WTC11 (cell line): ENCODE data around the gene KIF13A. TPM values are rescaled to one million over a fixed set of nuclear protein-coding genes. Genes with fewer than 3 reads are reported as not detected.
A peak's percentile ranks its signal among the peaks of the same experiment; 100 is the strongest.
"Not testable (repeated sequence)": the region's sequence is repeated elsewhere in the genome, so short reads cannot be mapped to it uniquely, and the experiment has no call there.

Experiments used
- ATAC-seq: fragments of 200-7000 bp; cut with Tn5 transposase; 2 replicates; pipeline ENCODE4 v1.10.0; 2021; ENCODE audit warnings: mild to moderate bottlenecking, moderate library complexity
- CTCF ChIA-PET: fragments of 300-600 bp; sonication (Branson Sonifier 250); formaldehyde crosslinking; loops from one replicate; lab custom pipeline; 2021; ENCODE audit warnings: antibody characterized with exemption; lab: Charles Lee
- POLR2A ChIA-PET: fragments of 350-600 bp; sonication (Branson Sonifier 250); formaldehyde crosslinking; loops from one replicate; lab custom pipeline; 2021; ENCODE audit warnings: antibody characterized with exemption; lab: Charles Lee
- DNase-seq: peaks from one replicate; pipeline ENCODE4 v3.0.0; 2021; ENCODE audit warnings: low spot score
- H3K27ac Mint-ChIP-seq: 2 replicates; pipeline ENCODE4 v1.8.0; 2021; ENCODE audit warnings: mixed read lengths
- H3K27me3 Mint-ChIP-seq: 2 replicates; pipeline ENCODE4 v1.8.0; 2021; ENCODE audit warnings: low read depth, mild to moderate bottlenecking, moderate library complexity, mixed read lengths
- H3K36me3 Mint-ChIP-seq: 2 replicates; pipeline ENCODE4 v1.8.0; 2021; ENCODE audit warnings: mixed read lengths
- H3K4me1 Mint-ChIP-seq: 2 replicates; pipeline ENCODE4 v1.8.0; 2022; ENCODE audit warnings: mixed read lengths
- H3K4me3 Mint-ChIP-seq: 2 replicates; pipeline ENCODE4 v1.8.0; 2021; ENCODE audit warnings: mild to moderate bottlenecking, moderate library complexity, mixed read lengths
- H3K9me3 Mint-ChIP-seq: 2 replicates; pipeline ENCODE4 v1.8.0; 2021; ENCODE audit warnings: mixed read lengths
- CREM ChIP-seq: sonication (generic); formaldehyde crosslinking; IDR thresholded peaks from 2 replicates; pipeline ENCODE4 v1.8.1; 2022; ENCODE audit warnings: mild to moderate bottlenecking, missing genetic modification reagents, moderate library complexity
- E2F5 ChIP-seq: sonication (generic); formaldehyde crosslinking; IDR thresholded peaks from 2 replicates; pipeline ENCODE4 v1.8.1; 2022; ENCODE audit warnings: mild to moderate bottlenecking, moderate library complexity, missing genetic modification reagents
- EMX1 ChIP-seq: fragments of 250-450 bp; sonication (Bioruptor Pico); IDR thresholded peaks from 2 replicates; pipeline ENCODE4 v1.8.0; 2021; ENCODE audit warnings: mild to moderate bottlenecking
- ESRRA ChIP-seq: sonication (generic); formaldehyde crosslinking; IDR thresholded peaks from 2 replicates; pipeline ENCODE4 v1.8.1; 2022; ENCODE audit warnings: mild to moderate bottlenecking, missing genetic modification reagents, borderline replicate concordance
- FOXK1 ChIP-seq: sonication (generic); formaldehyde crosslinking; IDR thresholded peaks from 2 replicates; pipeline ENCODE4 v1.8.0; 2022; ENCODE audit warnings: mild to moderate bottlenecking, moderate library complexity, missing genetic modification reagents
- JAZF1 ChIP-seq: fragments of 250-450 bp; sonication (Bioruptor Pico); IDR thresholded peaks from 2 replicates; pipeline ENCODE4 v1.9.0; 2021; ENCODE audit warnings: moderate library complexity, mild to moderate bottlenecking, inconsistent platforms
- MAX ChIP-seq: sonication (generic); formaldehyde crosslinking; IDR thresholded peaks from 2 replicates; pipeline ENCODE4 v1.8.0; 2022; ENCODE audit warnings: mild to moderate bottlenecking, missing genetic modification reagents
- MXD4 ChIP-seq: fragments of 250-450 bp; sonication (Bioruptor Pico); IDR thresholded peaks from 2 replicates; pipeline ENCODE4 v1.8.0; 2021; ENCODE audit warnings: mild to moderate bottlenecking, moderate library complexity, borderline replicate concordance
- NFATC4 ChIP-seq: fragments of 250-450 bp; sonication (Bioruptor Pico); IDR thresholded peaks from 2 replicates; pipeline ENCODE4 v1.9.0; 2021; ENCODE audit warnings: mild to moderate bottlenecking
- NR3C1 ChIP-seq: sonication (generic); formaldehyde crosslinking; conservative IDR thresholded peaks from 2 replicates; pipeline ENCODE4 v1.8.1; 2023; ENCODE audit warnings: low read depth, mild to moderate bottlenecking, missing genetic modification reagents
- PRRX2 ChIP-seq: fragments of 250-450 bp; sonication (Bioruptor Pico); IDR thresholded peaks from 2 replicates; pipeline ENCODE4 v1.8.0; 2021; ENCODE audit warnings: mild to moderate bottlenecking
- SMAD4 ChIP-seq: sonication (generic); formaldehyde crosslinking; IDR thresholded peaks from 2 replicates; pipeline ENCODE4 v1.8.0; 2022; ENCODE audit warnings: mild to moderate bottlenecking, missing genetic modification reagents
- ZBTB43 ChIP-seq: sonication (generic); formaldehyde crosslinking; IDR thresholded peaks from 2 replicates; pipeline ENCODE4 v1.8.1; 2023; ENCODE audit warnings: mild to moderate bottlenecking, missing genetic modification reagents
- ZNF232 ChIP-seq: sonication (generic); formaldehyde crosslinking; IDR thresholded peaks from 2 replicates; pipeline ENCODE4 v1.8.0; 2022; ENCODE audit warnings: mild to moderate bottlenecking, missing genetic modification reagents
- total RNA-seq: library from RNA; stranded (reverse); gene quantifications from 3 replicates; pipeline ENCODE4 v1.2.3, GENCODE V29; 2021
- TF ChIP-seq, protein P1 (sequence below): sonication (generic); formaldehyde crosslinking; IDR thresholded peaks from 2 replicates; pipeline ENCODE4 v1.8.0; 2022; ENCODE audit warnings: mild to moderate bottlenecking, missing genetic modification reagents
- TF ChIP-seq, protein P2 (sequence below): sonication (generic); formaldehyde crosslinking; IDR thresholded peaks from 2 replicates; pipeline ENCODE4 v1.8.1; 2022; ENCODE audit warnings: mild to moderate bottlenecking, missing genetic modification reagents, moderate library complexity, borderline replicate concordance
- TF ChIP-seq, protein P3 (sequence below): sonication (generic); formaldehyde crosslinking; IDR thresholded peaks from 2 replicates; pipeline ENCODE4 v1.8.0; 2023; ENCODE audit warnings: missing genetic modification reagents, mild to moderate bottlenecking, borderline replicate concordance

The KIF13A gene
- total RNA-seq, 1 experiment from 2014 or later: 32.7 TPM

DNA sequence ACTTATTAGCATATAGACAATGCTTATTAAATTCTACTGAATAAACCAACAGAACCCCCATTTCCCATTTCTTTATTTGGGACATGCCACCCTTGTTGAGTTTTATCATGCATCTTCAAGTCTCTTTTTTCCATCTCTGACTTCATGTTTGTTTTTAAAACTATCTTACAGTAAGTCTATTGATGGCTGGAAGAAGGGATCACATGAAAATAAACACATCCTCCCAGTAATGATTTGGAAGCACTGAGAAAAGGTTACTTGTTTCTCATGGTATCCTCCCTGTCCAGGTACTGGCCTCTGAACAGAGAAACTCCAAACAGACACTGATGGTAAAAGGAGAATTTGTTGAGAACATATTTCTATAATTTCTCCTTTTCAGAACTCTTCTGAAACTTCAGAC is 74.9 kb downstream of the KIF13A start:
- ATAC-seq (no peak), DNase-seq (no peak)
- TF ChIP-seq CREM (CRISPR knock-in tag) (no peak), ZBTB43 (no peak), ZNF232 (no peak), EMX1 (CRISPR knock-in tag) (no peak), MAX (no peak), SMAD4 (CRISPR knock-in tag) (no peak), NR3C1 (CRISPR knock-in tag) (no peak)
- Mint-ChIP-seq H3K27me3 (no peaks in the 10 kb centered on the region), H3K9me3 (peaks cover 4% of the 10 kb centered on the region), H3K4me3 (no peak overlapping the region), H3K27ac (peak overlapping the region; percentile 14; the same call in 1 of the 2 replicates), H3K4me1 (peaks cover 30% of the 10 kb centered on the region), H3K36me3 (peaks cover 4% of the 10 kb centered on the region; the same call in 1 of the 2 replicates)
- POLR2A ChIA-PET: no interaction called here
- CTCF ChIA-PET: interaction anchor here (0.6 to 2.3 kb wide), 3 partner anchors 11 to 209 kb away, joined by 4 to 10 read pairs (median 8); partner anchors contain the start of gene NHLRC1

GRCh38 chr6:17911656-17912055 is 75.8 kb downstream of the KIF13A start:
- H3K4me3 Mint-ChIP-seq, H3K36me3 Mint-ChIP-seq, CTCF ChIA-PET, H3K27me3 Mint-ChIP-seq, ATAC-seq, H3K27ac Mint-ChIP-seq, H3K9me3 Mint-ChIP-seq, DNase-seq: not testable (repeated sequence)
- H3K4me1 Mint-ChIP-seq: peaks cover 34% of the 10 kb centered on the region
- POLR2A ChIA-PET: interaction anchor here (0.7 kb wide), 2 partner anchors 12 to 239 kb away, joined by 3 to 6 read pairs; no protein-coding TSS in a partner anchor

DNA sequence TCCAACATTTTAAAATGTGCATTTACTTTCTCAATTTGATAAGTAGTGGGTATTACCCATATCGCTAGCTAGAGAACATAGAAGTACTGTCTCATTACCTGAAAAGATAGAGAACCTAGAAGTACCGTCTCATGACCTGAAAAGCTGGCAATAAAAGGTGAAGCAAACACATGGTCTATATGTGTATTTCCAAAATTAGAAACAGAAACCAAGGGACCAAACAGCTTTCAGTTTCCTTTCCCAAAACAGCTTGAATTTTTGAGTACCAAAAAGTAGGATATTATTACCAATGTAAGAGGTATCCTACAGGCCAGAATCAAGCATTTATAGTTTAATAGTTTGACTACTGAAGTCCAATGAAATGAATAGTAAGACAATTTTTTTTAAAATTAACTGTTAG is 77.2 kb downstream of the KIF13A start:
- DNase-seq (no peak), ATAC-seq (no peak)
- Mint-ChIP-seq H3K9me3 (peaks cover 4% of the 10 kb centered on the region), H3K27ac (no peak overlapping the region), H3K4me1 (peaks cover 39% of the 10 kb centered on the region), H3K27me3 (no peaks in the 10 kb centered on the region), H3K36me3 (peaks cover 4% of the 10 kb centered on the region; the same call in 1 of the 2 replicates), H3K4me3 (no peak overlapping the region)
- POLR2A ChIA-PET: no interaction called here
- TF ChIP-seq NFATC4 (CRISPR knock-in tag): no peak
- TF ChIP-seq, protein P1, sequence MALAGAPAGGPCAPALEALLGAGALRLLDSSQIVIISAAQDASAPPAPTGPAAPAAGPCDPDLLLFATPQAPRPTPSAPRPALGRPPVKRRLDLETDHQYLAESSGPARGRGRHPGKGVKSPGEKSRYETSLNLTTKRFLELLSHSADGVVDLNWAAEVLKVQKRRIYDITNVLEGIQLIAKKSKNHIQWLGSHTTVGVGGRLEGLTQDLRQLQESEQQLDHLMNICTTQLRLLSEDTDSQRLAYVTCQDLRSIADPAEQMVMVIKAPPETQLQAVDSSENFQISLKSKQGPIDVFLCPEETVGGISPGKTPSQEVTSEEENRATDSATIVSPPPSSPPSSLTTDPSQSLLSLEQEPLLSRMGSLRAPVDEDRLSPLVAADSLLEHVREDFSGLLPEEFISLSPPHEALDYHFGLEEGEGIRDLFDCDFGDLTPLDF (CRISPR knock-in tag): no peak
- TF ChIP-seq ZBTB43: no peak
- TF ChIP-seq, protein P2, sequence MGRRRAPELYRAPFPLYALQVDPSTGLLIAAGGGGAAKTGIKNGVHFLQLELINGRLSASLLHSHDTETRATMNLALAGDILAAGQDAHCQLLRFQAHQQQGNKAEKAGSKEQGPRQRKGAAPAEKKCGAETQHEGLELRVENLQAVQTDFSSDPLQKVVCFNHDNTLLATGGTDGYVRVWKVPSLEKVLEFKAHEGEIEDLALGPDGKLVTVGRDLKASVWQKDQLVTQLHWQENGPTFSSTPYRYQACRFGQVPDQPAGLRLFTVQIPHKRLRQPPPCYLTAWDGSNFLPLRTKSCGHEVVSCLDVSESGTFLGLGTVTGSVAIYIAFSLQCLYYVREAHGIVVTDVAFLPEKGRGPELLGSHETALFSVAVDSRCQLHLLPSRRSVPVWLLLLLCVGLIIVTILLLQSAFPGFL: no peak
- TF ChIP-seq, protein P3, sequence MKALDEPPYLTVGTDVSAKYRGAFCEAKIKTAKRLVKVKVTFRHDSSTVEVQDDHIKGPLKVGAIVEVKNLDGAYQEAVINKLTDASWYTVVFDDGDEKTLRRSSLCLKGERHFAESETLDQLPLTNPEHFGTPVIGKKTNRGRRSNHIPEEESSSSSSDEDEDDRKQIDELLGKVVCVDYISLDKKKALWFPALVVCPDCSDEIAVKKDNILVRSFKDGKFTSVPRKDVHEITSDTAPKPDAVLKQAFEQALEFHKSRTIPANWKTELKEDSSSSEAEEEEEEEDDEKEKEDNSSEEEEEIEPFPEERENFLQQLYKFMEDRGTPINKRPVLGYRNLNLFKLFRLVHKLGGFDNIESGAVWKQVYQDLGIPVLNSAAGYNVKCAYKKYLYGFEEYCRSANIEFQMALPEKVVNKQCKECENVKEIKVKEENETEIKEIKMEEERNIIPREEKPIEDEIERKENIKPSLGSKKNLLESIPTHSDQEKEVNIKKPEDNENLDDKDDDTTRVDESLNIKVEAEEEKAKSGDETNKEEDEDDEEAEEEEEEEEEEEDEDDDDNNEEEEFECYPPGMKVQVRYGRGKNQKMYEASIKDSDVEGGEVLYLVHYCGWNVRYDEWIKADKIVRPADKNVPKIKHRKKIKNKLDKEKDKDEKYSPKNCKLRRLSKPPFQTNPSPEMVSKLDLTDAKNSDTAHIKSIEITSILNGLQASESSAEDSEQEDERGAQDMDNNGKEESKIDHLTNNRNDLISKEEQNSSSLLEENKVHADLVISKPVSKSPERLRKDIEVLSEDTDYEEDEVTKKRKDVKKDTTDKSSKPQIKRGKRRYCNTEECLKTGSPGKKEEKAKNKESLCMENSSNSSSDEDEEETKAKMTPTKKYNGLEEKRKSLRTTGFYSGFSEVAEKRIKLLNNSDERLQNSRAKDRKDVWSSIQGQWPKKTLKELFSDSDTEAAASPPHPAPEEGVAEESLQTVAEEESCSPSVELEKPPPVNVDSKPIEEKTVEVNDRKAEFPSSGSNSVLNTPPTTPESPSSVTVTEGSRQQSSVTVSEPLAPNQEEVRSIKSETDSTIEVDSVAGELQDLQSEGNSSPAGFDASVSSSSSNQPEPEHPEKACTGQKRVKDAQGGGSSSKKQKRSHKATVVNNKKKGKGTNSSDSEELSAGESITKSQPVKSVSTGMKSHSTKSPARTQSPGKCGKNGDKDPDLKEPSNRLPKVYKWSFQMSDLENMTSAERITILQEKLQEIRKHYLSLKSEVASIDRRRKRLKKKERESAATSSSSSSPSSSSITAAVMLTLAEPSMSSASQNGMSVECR: no peak
- TF ChIP-seq FOXK1 (CRISPR knock-in tag): no peak
- no peak for TF ChIP-seq JAZF1 (CRISPR knock-in tag)
- TF ChIP-seq ESRRA (CRISPR knock-in tag): no peak
- no peak for TF ChIP-seq MXD4 (CRISPR knock-in tag)
- no peak for TF ChIP-seq PRRX2 (CRISPR knock-in tag)
- no peak for TF ChIP-seq E2F5 (CRISPR knock-in tag)
- no peak for TF ChIP-seq ZNF232
- CTCF ChIA-PET: no interaction called here
